OCI-LY7 (cell line): ENCODE measurements around the gene RMDN2. TPM values are rescaled to one million over a fixed set of nuclear protein-coding genes. Genes with fewer than 3 reads are reported as not detected.
A peak's percentile ranks its signal among the peaks of the same experiment; 100 is the strongest.

Source experiments
- BruUV-seq: library from RNA; stranded (reverse); fragments of 400-500 nt; replicated peaks from 2 replicates; lab custom pipeline; 2021; lab: Mats Ljungman, UMichigan
- CTCF ChIA-PET: fragments of 300-600 bp; sonication (Branson Sonifier 250); formaldehyde crosslinking; loops from one replicate; lab custom pipeline; 2022; ENCODE audit warnings: antibody characterized with exemption; ENCODE audit not compliant: unreplicated experiment; lab: Charles Lee
- POLR2A ChIA-PET: fragments of 300-600 bp; sonication (Branson Sonifier 250); formaldehyde crosslinking; loops from one replicate; lab custom pipeline; 2022; ENCODE audit warnings: antibody characterized with exemption; lab: Charles Lee
- DNase-seq: peaks from one replicate; pipeline ENCODE4 v3.0.0-alpha.2; 2015; ENCODE audit warnings: low spot score
- H2AFZ ChIP-seq: fragments of 200-600 bp; sonication (generic), shearing (Covaris generic); 2 replicates; pipeline ENCODE4 v1.6.1; 2014; ENCODE audit warnings: mild to moderate bottlenecking, antibody characterized with exemption, low read length, moderate library complexity
- H3K27ac ChIP-seq: fragments of 200-600 bp; sonication (generic); 2 replicates; pipeline ENCODE4 v1.5.1; 2014; ENCODE audit warnings: mixed run types, low read depth, mild to moderate bottlenecking, moderate library complexity, low read length, inconsistent platforms; ENCODE audit not compliant: poor library complexity, severe bottlenecking
- H3K36me3 ChIP-seq: fragments of 200-600 bp; sonication (generic); 2 replicates; pipeline ENCODE4 v1.6.1; 2014; ENCODE audit warnings: mild to moderate bottlenecking, antibody characterized with exemption, low read length, moderate library complexity, mixed read lengths; ENCODE audit not compliant: insufficient read depth
- H3K4me1 ChIP-seq: fragments of 200-600 bp; sonication (generic); 2 replicates; pipeline ENCODE4 v1.5.1; 2014; ENCODE audit warnings: mild to moderate bottlenecking, low read length; ENCODE audit not compliant: insufficient read depth, poor library complexity, severe bottlenecking
- H3K4me2 ChIP-seq: fragments of 200-600 bp; sonication (generic); 2 replicates; pipeline ENCODE4 v1.6.1; 2014; ENCODE audit warnings: mild to moderate bottlenecking, low read length
- H3K4me3 ChIP-seq: fragments of 200-600 bp; sonication (generic); 2 replicates; pipeline ENCODE4 v1.5.1; 2014; ENCODE audit warnings: mild to moderate bottlenecking, low read depth, low read length; ENCODE audit not compliant: poor library complexity, severe bottlenecking
- H3K79me2 ChIP-seq: fragments of 200-600 bp; sonication (generic); 2 replicates; pipeline ENCODE4 v1.6.1; 2016; ENCODE audit warnings: low read depth, mild to moderate bottlenecking, low read length, moderate library complexity, mixed read lengths; ENCODE audit not compliant: insufficient read depth
- H3K9me2 ChIP-seq: fragments of 200-600 bp; sonication (generic); 2 replicates; pipeline ENCODE4 v1.6.1; 2016; ENCODE audit warnings: mild to moderate bottlenecking, low read length, mixed read lengths; ENCODE audit not compliant: insufficient read depth
- H3K9me3 ChIP-seq: fragments of 200-600 bp; sonication (generic); 2 replicates; pipeline ENCODE4 v1.6.1; 2014; ENCODE audit warnings: mild to moderate bottlenecking, mixed run types, low read length, mixed read lengths
- H4K20me1 ChIP-seq: fragments of 200-600 bp; sonication (generic); 2 replicates; pipeline ENCODE4 v1.6.1; 2014; ENCODE audit warnings: mild to moderate bottlenecking, antibody characterized with exemption, low read length, moderate library complexity, mixed read lengths; ENCODE audit not compliant: insufficient read depth
- EZH2phosphoT487 ChIP-seq: fragments of 200-600 bp; sonication (generic); IDR thresholded peaks from 2 replicates; pipeline ENCODE4 v1.6.1; 2018; ENCODE audit warnings: low read depth, borderline replicate concordance, mild to moderate bottlenecking, mixed run types, antibody characterized with exemption, low read length, moderate library complexity, mixed read lengths
- intact Hi-C: fragments of 100-400 bp; cut with micrococcal nuclease; formaldehyde crosslinking; loops from one replicate; pipeline ENCODE4 v1.10.0; 2022; ENCODE audit not compliant: unreplicated experiment
- total RNA-seq, 2 experiments: library from RNA; depleted of rRNA in 1 of 2; stranded (reverse); fragments of >200 nt in 1 of 2; shearing (Covaris generic) in 1 of 2; gene quantifications; 2 replicates each; pipeline ENCODE4 v1.2.3, GENCODE V29; 2014 to 2022
- TF ChIP-seq, protein P1 (sequence below): fragments of 200-600 bp; sonication (generic); conservative IDR thresholded peaks from 2 replicates; pipeline ENCODE4 v1.5.1; 2014; ENCODE audit warnings: mild to moderate bottlenecking, antibody characterized with exemption, low read length, moderate library complexity, mixed read lengths

The RMDN2 gene
- total RNA-seq, 2 experiments from 2014 or later: 0.50 to 3.1 TPM

DNA sequence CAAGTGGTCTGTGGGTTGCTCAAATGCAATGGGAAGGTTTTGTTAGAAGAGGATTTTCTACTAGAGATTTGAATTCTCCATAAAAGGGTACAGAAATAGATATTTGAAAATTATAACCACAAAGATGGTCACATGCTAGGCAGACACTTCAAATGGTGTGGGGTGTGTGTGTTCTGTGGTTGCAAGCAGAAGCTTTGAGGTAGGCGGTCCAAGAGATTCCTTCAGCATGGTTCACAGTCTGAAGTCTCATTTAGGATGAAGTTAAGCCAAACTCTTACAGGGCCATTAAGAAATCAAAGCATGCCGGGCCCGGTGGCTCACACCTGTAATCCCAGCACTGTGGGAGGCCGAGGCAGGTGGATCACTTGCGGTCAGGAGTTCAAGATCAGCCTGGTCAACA is 38.3 kb upstream of the RMDN2 start:
- no peak for DNase-seq
- TF ChIP-seq EZH2phosphoT487: no peak
- TF ChIP-seq, protein P1, sequence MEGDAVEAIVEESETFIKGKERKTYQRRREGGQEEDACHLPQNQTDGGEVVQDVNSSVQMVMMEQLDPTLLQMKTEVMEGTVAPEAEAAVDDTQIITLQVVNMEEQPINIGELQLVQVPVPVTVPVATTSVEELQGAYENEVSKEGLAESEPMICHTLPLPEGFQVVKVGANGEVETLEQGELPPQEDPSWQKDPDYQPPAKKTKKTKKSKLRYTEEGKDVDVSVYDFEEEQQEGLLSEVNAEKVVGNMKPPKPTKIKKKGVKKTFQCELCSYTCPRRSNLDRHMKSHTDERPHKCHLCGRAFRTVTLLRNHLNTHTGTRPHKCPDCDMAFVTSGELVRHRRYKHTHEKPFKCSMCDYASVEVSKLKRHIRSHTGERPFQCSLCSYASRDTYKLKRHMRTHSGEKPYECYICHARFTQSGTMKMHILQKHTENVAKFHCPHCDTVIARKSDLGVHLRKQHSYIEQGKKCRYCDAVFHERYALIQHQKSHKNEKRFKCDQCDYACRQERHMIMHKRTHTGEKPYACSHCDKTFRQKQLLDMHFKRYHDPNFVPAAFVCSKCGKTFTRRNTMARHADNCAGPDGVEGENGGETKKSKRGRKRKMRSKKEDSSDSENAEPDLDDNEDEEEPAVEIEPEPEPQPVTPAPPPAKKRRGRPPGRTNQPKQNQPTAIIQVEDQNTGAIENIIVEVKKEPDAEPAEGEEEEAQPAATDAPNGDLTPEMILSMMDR: no peak
- no peaks in the 10 kb centered on the region for H4K20me1 ChIP-seq
- no peak overlapping the region for H3K4me2 ChIP-seq
- peaks cover 1% of the 10 kb centered on the region for H3K4me1 ChIP-seq
- H3K9me2 ChIP-seq: no peaks in the 10 kb centered on the region
- no peaks in the 10 kb centered on the region for H3K9me3 ChIP-seq
- no peaks in the 10 kb centered on the region for H3K36me3 ChIP-seq
- intact Hi-C loops: no loop called here
- no peaks in the 10 kb centered on the region for H3K79me2 ChIP-seq
- no peak overlapping the region for H3K4me3 ChIP-seq
- ChIA-PET POLR2A (interaction anchor here (0.5 kb wide), 1 partner anchor 351 kb away, joined by 3 read pairs; no protein-coding TSS in a partner anchor), CTCF (no interaction called here)
- no peak overlapping the region for H3K27ac ChIP-seq
- H2AFZ ChIP-seq: no peak overlapping the region
- no TSS peak for BruUV-seq

DNA sequence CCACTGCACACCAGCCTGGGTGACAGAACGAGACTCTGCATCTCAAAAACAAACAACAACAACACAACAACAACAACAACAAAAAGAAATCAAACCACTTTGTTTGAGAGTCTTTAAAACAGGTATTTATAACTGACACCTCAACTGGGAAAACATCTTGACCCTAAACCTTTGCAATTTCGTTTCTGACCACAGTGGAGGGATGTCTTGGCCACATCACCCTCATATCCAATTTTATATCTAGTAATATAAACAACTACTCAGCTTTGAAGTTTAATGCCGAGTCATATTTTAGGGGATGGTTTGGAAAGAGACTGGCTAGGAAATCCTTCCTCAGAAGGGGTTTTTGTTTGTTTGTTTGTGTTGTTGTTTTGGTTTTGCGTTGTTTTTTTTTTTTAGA is 37.8 kb upstream of the RMDN2 start:
- Histone ChIP-seq H3K27ac (no peak overlapping the region), H3K9me2 (no peaks in the 10 kb centered on the region), H3K4me2 (no peak overlapping the region), H3K36me3 (no peaks in the 10 kb centered on the region), H4K20me1 (no peaks in the 10 kb centered on the region), H3K4me1 (peaks cover 7% of the 10 kb centered on the region), H2AFZ (no peak overlapping the region), H3K4me3 (no peak overlapping the region), H3K9me3 (no peaks in the 10 kb centered on the region), H3K79me2 (no peaks in the 10 kb centered on the region)
- TF ChIP-seq, protein P1: no peak
- no peak for TF ChIP-seq EZH2phosphoT487
- POLR2A ChIA-PET: no interaction called here
- no TSS peak for BruUV-seq
- DNase-seq: no peak
- CTCF ChIA-PET: no interaction called here
- intact Hi-C loops: no loop called here

DNA sequence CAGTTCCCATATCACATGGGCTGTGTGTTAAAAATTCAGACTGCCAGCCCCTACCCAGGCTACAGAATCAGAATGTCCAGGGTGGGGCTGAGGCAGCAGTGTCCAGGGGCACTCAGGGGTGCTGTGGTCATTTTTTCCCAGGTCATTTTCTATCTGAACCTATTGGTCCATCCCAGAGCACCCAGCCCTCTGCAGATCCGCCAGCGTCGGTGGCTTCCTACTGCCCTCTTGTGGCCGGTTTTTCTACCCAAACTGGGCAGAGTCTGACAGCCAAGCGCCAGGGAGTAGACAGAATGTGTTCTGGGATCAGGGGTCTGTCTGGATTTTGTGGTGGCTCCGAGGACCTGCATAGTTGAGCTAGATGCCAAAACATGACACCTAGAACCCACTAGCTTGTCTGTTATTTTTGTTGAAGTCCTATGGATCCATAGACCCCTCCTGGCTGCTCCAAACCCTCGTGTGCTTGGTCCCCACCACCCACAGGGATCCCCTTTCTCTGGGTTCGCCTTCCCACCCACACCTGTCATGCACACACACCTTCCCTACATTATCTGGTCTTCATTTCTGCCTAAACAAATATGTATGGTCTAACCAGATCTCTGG is 34.1 kb upstream of the RMDN2 start:
- Histone ChIP-seq H4K20me1 (no peaks in the 10 kb centered on the region), H3K4me1 (peaks cover 18% of the 10 kb centered on the region), H3K79me2 (no peaks in the 10 kb centered on the region), H2AFZ (no peak overlapping the region), H3K9me2 (no peaks in the 10 kb centered on the region), H3K27ac (no peak overlapping the region), H3K9me3 (no peaks in the 10 kb centered on the region), H3K4me3 (no peak overlapping the region), H3K4me2 (no peak overlapping the region), H3K36me3 (no peaks in the 10 kb centered on the region)
- BruUV-seq: no TSS peak
- ChIA-PET POLR2A (interaction anchor here (0.7 kb wide), 1 partner anchor 324 kb away, joined by 4 read pairs; no protein-coding TSS in a partner anchor), CTCF (no interaction called here)
- TF ChIP-seq, protein P1: peak; percentile 91
- no peak for TF ChIP-seq EZH2phosphoT487
- intact Hi-C loops: loop anchor here (1.0 kb wide), 1 partner anchor 224 kb away; no protein-coding TSS in a partner anchor
- peak; percentile 70 for DNase-seq
